Epithelial cell of esophagus (primary cell): ENCODE data around the gene WASHC2A.
"Not testable (repeated sequence)": the region's sequence is repeated elsewhere in the genome, so short reads cannot be mapped to it uniquely, and the experiment has no call there.

ENCODE experiments used
- DNase-seq: peaks from one replicate; pipeline ENCODE4 v3.0.0; 2010; ENCODE audit warnings: low read depth
- H3K4me3 ChIP-seq: 2 replicates; pipeline ENCODE4 v1.5.1; 2011; ENCODE audit warnings: mild to moderate bottlenecking, low read length, control low read depth
- CTCF ChIP-seq: IDR thresholded peaks from 2 replicates; pipeline ENCODE4 v1.5.1; 2011; ENCODE audit warnings: low read depth, mild to moderate bottlenecking, low read length, control low read depth, inconsistent platforms; ENCODE audit not compliant: insufficient read depth; ENCODE audit errors: missing control alignments

WASHC2A gene

GRCh38 chr10:50044941-50045664 is 22.7 kb upstream of the WASHC2A start:
- peak; percentile 91 for DNase-seq
- no peak overlapping the region for H3K4me3 ChIP-seq
- no peak for TF ChIP-seq CTCF

- not testable (repeated sequence) for DNase-seq, H3K4me3 ChIP-seq
These were observed 21.3 kb upstream of the WASHC2A start for GRCh38 chr10:50046457-50046856.

GRCh38 chr10:50047594-50047993 is 20.2 kb upstream of the WASHC2A start:
- not testable (repeated sequence) for H3K4me3 ChIP-seq, DNase-seq

GRCh38 chr10:50051995-50052660 is 15.6 kb upstream of the WASHC2A start:
- DNase-seq, H3K4me3 ChIP-seq: not testable (repeated sequence)

- H3K4me3 ChIP-seq, DNase-seq: not testable (repeated sequence)
These were observed 14.9 kb upstream of the WASHC2A start for GRCh38 chr10:50052778-50053376.

GRCh38 chr10:50055494-50056292 is 12.1 kb upstream of the WASHC2A start:
- H3K4me3 ChIP-seq, DNase-seq: not testable (repeated sequence)

- not testable (repeated sequence) for DNase-seq, H3K4me3 ChIP-seq
These were observed 11.1 kb upstream of the WASHC2A start for GRCh38 chr10:50056654-50057053.

- DNase-seq, H3K4me3 ChIP-seq: not testable (repeated sequence)
These were observed 9.0 kb upstream of the WASHC2A start for GRCh38 chr10:50058727-50059126.

- H3K4me3 ChIP-seq, result not testable (repeated sequence)
- DNase-seq, result peak; percentile 7
These were observed 7.8 kb upstream of the WASHC2A start for GRCh38 chr10:50059946-50060345.

- not testable (repeated sequence) for H3K4me3 ChIP-seq, DNase-seq
These were observed 6.2 kb upstream of the WASHC2A start for GRCh38 chr10:50061548-50061947.

- TF ChIP-seq CTCF, result no peak
- DNase-seq, result no peak
- H3K4me3 ChIP-seq, result no peak overlapping the region
These were observed 4.7 kb upstream of the WASHC2A start for GRCh38 chr10:50063100-50063499.

GRCh38 chr10:50068352-50068659 is 552 bp downstream of the WASHC2A start:
- DNase-seq, result not testable (repeated sequence)
- peak overlapping the region; percentile 61 for H3K4me3 ChIP-seq

- H3K4me3 ChIP-seq, DNase-seq: not testable (repeated sequence)
These were observed 7.4 kb downstream of the WASHC2A start for GRCh38 chr10:50075139-50075538.
